HUES64 (cell line): Measurements from ENCODE around the gene GRK1.

Source experiments
- H3K27ac ChIP-seq: 2 replicates; pipeline ENCODE4 v1.7.0; 2013; ENCODE audit warnings: low read depth, low read length, inconsistent platforms
- H3K27me3 ChIP-seq: 2 replicates; pipeline ENCODE4 v1.6.1; 2013; ENCODE audit warnings: mild to moderate bottlenecking, low read length; ENCODE audit not compliant: insufficient read depth
- H3K36me3 ChIP-seq: 2 replicates; pipeline ENCODE4 v1.6.1; 2013; ENCODE audit warnings: mild to moderate bottlenecking, low read length; ENCODE audit not compliant: insufficient read depth
- H3K4me1 ChIP-seq: 2 replicates; pipeline ENCODE4 v1.6.1; 2013; ENCODE audit warnings: mild to moderate bottlenecking, low read length, moderate library complexity; ENCODE audit not compliant: insufficient read depth
- H3K4me3 ChIP-seq: 2 replicates; pipeline ENCODE4 v1.5.1; 2013; ENCODE audit warnings: mild to moderate bottlenecking, low read length, moderate library complexity
- H3K9ac ChIP-seq: 2 replicates; pipeline ENCODE4 v1.6.1; 2013; ENCODE audit warnings: mild to moderate bottlenecking, low read depth, low read length
- H3K9me3 ChIP-seq: 2 replicates; pipeline ENCODE4 v1.6.1; 2013; ENCODE audit warnings: low read depth, low read length; ENCODE audit not compliant: insufficient read depth
- WGBS: fragments of 150-250, 120-280 bp; methylation state at CpG from one replicate; pipeline ENCODE4 v1.1.7; 2013; ENCODE audit warnings: missing lambda C conversion rate; 5-methylcytosine and 5-hydroxymethylcytosine counted together

GRK1 gene

DNA sequence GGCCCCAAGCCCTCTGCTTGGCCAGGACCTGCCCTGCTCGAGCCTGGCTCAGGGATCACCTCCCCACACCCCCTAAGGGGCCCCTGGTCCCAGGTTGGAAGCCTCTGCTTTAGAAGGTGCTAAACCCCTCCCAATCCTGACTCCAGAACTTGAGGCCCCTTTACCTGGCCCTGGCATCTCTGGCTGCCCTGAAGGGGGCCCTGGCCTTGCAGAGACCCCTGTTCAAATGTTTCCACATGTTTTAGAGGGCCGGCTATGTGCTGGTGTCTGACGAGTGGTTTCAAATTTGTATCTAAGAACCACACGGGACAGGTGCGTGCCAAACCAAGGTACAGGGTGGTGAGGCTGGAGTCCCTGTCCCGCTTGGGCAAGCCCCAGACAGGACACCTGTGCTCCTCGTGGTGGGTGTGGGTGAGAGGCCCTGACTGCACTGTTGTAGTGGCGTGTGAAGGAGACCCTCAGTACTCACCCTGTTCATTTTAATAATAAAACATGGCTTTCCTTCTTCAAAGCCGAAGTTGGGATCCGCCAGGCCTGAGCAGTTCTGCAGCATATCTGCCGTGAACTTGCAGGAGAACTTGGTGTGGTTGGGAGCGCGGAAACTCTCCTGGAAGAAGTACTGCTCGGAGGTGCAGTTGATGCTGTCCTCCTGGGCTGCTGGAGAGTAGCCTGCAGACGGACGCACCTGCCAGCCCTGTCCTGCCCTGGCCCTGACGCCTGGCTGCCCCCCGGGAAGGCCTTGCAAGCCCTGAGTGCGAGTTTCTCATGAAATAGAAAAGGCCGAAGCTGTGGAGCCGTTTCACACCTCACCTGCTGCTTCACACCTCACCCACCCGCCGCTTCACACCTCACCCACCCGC, 14.4 kb upstream of the GRK1 start:
- no peaks in the 10 kb centered on the region for H3K4me1 ChIP-seq
- H3K9ac ChIP-seq: no peak overlapping the region
- H3K9me3 ChIP-seq: no peaks in the 10 kb centered on the region
- H3K4me3 ChIP-seq: no peak overlapping the region
- no peaks in the 10 kb centered on the region for H3K36me3 ChIP-seq
- no peaks in the 10 kb centered on the region for H3K27me3 ChIP-seq
- H3K27ac ChIP-seq: no peak overlapping the region
- WGBS: 94% methylated on average over 24 of the region's 24 CpGs

DNA sequence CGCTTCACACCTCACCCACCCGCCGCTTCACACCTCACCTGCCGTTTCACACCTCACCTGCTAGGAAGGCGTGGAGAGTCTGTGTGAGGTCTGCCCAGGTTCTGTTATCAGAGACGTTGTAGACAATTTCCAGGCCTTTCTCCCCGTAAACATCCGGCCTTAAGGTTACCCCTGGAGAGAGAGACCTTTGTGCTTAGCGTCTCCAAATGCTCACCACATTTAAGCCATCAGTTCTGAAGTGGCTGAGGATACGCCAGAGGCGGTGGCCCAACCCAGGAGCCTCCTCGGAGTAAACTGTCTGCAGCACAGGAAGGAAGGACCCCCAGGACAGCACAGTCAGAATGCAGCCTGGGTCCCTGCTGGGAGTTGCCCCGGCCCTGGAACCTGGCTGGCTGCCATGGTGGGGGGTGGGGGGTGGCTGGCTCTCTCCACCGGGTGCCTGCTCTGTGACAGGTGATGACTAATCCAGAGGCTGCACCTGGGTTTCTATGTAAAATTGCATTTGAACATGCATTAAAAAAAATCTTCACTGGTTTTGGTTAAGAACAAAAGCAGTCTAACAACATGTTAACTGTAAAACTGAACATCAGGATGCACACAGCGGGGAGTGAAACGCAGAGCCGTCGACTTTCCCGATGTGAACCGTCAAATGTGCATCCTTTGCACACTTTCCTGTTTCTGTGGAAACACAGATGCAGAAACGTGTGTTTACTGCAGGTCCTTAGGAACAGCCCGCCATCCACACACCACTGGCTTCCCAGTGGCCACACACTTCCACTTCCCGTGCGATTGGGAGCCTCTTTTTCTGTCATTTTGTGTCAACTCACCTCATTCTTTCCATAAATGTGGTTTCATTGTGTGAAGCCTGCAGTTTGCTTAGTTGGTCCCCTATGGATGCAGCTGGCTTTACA, 13.5 kb upstream of the GRK1 start:
- no peaks in the 10 kb centered on the region for H3K36me3 ChIP-seq
- H3K4me1 ChIP-seq: no peaks in the 10 kb centered on the region
- no peak overlapping the region for H3K9ac ChIP-seq
- no peaks in the 10 kb centered on the region for H3K9me3 ChIP-seq
- H3K4me3 ChIP-seq: no peak overlapping the region
- no peak overlapping the region for H3K27ac ChIP-seq
- 85% methylated on average over 24 of the region's 24 CpGs for WGBS
- H3K27me3 ChIP-seq: no peaks in the 10 kb centered on the region

DNA sequence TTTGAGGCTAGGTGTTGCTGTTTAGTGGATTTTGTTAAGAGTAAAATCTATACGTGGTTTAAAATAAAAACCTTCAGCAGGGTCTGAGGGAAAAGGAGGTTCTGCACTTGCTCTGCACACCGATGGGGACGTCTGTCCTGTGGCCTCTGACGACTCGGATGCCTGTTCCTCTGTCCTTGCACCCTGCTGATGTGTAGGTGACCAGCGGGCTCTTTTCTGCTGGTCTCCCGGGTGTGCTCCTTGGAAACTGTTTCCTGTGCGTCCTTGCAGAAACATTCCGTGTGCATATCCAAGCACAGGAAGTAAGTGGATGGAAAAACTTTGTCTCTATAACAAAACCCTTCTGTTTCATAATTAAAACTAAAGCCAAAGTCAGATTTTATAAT, 12.9 kb upstream of the GRK1 start:
- Histone ChIP-seq H3K9ac (no peak overlapping the region), H3K4me3 (no peak overlapping the region), H3K36me3 (no peaks in the 10 kb centered on the region), H3K27me3 (no peaks in the 10 kb centered on the region), H3K9me3 (no peaks in the 10 kb centered on the region), H3K4me1 (no peaks in the 10 kb centered on the region), H3K27ac (no peak overlapping the region)
- WGBS: 90% methylated on average over 9 of the region's 9 CpGs

DNA sequence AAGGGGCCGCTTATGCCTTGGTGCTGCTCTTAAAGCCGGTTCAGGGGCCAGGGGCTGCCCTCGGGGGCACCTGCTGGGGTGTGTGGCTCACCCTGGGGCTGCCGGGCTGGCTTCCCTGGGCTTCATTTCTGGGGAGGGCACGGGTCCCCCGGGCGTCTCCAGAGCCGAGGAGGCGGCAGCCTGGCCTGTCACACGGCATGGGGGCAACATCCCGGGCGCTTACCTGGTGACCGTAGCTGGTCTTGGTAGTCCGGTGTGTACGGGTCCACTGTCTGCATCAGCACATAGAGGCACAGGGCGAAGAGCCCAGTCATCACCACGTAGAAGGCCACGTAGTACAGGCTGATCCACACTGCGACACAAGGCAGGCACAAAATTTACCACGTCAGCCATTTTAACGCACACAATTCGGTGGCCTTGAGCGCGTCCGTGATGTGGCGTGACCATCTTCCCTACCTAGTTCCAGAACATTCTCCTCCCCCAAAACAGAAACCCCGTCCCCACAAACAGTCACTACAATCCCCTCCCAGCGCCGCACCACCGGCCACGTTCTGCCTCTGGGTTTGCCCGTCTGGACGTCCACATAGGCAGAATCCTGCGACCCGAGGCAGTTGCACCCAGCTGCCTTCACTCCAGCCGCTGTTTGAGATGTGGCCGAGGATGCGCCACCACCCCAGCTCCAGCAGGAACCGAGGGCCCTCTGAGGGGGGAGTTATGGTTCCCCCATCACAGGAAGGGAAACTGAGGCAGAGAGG, 12.3 kb upstream of the GRK1 start:
- no peaks in the 10 kb centered on the region for H3K9me3 ChIP-seq
- H3K27ac ChIP-seq: no peak overlapping the region
- H3K4me3 ChIP-seq: no peak overlapping the region
- H3K36me3 ChIP-seq: no peaks in the 10 kb centered on the region
- WGBS: 93% methylated on average over 39 of the region's 39 CpGs
- H3K4me1 ChIP-seq: no peaks in the 10 kb centered on the region
- no peaks in the 10 kb centered on the region for H3K27me3 ChIP-seq
- no peak overlapping the region for H3K9ac ChIP-seq

DNA sequence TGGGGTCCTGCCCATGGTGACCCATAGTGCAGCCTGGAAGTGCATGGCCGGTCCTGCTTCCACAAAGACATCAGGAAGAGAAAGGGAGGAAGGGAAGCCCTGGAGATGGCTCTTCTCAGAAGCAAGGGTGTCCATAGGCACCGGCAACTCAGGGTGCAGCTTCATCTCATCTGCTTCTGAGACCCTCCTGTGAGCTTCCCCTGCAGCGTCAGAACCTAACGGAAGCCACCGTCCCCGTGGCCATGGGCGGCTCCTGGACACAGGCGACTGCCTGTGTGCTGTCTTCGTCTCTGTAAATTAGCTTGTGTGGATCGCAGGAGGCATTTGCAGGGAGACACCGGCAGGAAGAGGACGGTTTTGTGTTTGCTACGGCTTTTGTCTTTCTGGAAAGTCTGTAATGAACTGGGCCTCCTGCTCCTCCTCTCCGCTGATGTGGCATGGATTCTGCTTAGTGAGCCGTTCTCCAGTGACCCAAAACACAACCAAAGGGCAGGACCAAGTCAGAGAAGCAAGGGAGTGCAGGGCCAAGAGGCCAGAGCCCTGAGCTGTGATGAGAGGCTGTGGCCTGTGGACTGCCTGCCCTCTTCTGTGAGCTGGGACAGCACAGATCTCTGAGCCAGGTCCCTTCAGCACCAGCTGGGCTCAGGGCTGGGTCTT, 11.5 kb upstream of the GRK1 start:
- Histone ChIP-seq H3K4me1 (no peaks in the 10 kb centered on the region), H3K9ac (no peak overlapping the region), H3K4me3 (no peak overlapping the region), H3K36me3 (no peaks in the 10 kb centered on the region), H3K9me3 (no peaks in the 10 kb centered on the region), H3K27me3 (no peaks in the 10 kb centered on the region), H3K27ac (no peak overlapping the region)
- 94% methylated on average over 15 of the region's 15 CpGs for WGBS

DNA sequence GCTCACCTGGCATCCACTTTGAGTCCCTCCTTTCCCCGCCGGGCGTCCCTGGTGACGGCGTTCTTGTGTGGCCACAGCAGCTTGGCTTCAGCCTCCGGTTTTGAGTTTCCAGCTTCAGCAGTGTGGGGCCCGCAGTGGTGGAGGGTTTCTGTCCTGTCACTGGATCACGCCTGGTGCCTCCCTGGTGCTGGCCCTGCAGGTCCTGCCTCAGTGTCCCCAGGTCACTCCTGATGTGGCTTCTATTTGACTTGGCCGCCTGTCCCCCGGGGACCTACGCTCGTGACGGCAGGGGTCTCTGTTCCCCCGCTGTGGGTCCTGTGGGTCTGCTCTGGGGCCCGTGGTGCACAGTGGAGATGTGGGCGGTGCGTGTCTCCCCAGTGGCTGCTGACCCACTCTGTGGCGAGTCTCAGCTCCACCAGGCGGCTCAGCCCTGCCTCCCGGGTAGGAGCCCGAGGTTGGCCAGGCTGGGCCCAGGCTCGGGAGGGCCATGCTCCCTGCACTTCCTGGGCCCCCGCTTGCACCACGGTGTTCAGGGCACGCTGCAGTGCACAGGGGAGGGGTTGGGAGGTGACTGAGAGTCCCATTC, 10.9 kb upstream of the GRK1 start:
- Histone ChIP-seq H3K27ac (no peak overlapping the region), H3K27me3 (no peaks in the 10 kb centered on the region), H3K4me1 (no peaks in the 10 kb centered on the region), H3K4me3 (no peak overlapping the region), H3K9ac (no peak overlapping the region), H3K9me3 (no peaks in the 10 kb centered on the region), H3K36me3 (no peaks in the 10 kb centered on the region)
- 96% methylated on average over 25 of the region's 25 CpGs for WGBS

DNA sequence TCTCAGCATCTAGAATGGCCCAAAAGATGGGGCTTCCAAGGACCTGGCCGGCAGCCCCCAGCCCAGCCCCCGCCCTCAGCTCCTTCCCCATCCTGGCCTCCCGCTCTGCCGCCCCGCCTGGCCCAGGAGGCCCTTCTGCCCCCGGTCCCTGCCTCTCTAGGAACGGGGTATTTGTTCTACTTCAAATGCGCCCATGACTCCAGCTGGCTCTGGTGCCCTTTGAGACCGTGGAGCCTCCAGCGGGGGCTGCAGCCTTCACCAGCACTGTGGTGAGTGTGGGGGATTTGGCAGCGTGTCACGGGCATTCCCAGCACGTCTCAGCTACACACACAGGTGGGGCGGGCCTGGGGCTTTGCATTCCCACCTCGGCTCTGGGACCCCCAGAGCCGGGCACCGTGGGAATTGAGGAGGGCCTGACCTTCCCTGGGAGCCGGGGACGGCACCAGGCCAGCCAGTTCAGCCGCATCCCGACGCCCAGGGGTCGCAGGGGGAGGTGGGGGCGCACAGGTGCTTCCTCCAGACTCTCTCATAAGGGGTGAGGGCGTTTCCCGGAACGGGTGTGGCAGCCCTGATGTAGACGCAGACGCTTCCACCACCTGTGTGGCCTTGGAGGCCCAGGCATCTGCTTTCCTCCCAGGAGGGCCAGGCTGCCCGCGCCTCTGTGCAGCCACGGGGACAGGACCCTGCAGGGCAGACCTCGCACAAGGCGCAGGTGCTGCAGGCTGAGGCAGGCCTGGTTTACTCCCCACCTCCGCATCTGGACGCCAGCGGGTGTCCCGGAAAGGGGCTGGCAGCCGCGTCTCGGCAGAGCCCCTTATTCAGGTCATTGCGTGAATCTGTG, 10.0 kb upstream of the GRK1 start:
- Histone ChIP-seq H3K9ac (no peak overlapping the region), H3K27me3 (no peaks in the 10 kb centered on the region), H3K9me3 (no peaks in the 10 kb centered on the region), H3K4me3 (no peak overlapping the region), H3K36me3 (no peaks in the 10 kb centered on the region), H3K4me1 (no peaks in the 10 kb centered on the region), H3K27ac (no peak overlapping the region)
- WGBS: 94% methylated on average over 42 of the region's 42 CpGs

DNA sequence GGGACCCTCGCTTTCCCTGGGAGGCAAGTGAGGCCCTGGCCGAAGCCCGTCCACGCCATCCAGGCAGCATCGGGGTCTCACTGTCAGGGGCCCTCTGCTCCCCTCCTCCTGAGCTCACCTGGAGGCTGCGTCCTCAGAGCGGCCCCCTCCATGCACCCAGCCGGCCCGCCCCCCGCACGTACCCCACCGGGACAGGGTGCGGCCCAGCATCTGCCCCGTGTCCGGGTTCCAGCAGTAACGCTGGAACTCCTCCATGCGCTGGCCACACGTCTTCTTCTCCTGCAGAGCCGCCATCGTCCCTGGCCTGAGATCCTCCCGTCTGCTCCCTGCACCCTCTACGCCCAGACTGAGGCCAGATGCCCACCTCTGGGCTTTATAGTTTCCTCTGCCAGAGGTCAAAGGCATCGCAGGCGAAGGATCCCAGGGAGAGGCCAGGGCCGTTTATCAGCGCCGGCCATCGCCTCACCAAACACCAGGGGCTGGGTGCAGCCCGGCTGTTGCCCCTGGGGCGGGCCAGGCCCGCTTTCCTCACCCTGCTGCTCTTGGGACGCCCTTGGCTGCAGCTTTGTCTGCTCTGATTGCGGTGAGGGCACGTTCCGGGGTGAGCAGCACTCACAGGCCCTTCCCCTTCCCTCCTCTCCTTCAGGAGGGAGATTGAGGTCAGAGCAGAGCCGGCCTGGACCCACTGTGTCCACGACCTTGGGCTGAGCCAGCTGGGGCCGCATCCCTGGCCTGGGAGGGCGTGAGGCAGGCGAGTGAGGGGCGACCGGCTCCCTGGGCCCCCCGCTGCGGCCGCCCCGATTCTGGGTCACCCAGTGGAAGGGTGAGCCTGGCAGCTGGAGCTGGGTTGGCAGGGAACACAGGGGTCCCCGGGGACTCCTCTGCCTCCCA, 8.9 kb upstream of the GRK1 start, which contains the start of gene ATP4B:
Gene ATP4B (minus strand): TSS at position 348 of the 891 bp plus-strand sequence. CDS start 54 bp downstream, at position 294.
- Histone ChIP-seq H3K4me3 (no peak within 1 kb of the TSS), H3K9me3 (no peaks in the 10 kb centered on the region), H3K9ac (no peak within 1 kb of the TSS), H3K4me1 (no peaks in the 10 kb centered on the region), H3K36me3 (no peaks in the 10 kb centered on the region), H3K27me3 (no peaks in the 10 kb centered on the region), H3K27ac (no peak within 1 kb of the TSS)
- 94% methylated on average over 47 of the region's 47 CpGs for WGBS

DNA sequence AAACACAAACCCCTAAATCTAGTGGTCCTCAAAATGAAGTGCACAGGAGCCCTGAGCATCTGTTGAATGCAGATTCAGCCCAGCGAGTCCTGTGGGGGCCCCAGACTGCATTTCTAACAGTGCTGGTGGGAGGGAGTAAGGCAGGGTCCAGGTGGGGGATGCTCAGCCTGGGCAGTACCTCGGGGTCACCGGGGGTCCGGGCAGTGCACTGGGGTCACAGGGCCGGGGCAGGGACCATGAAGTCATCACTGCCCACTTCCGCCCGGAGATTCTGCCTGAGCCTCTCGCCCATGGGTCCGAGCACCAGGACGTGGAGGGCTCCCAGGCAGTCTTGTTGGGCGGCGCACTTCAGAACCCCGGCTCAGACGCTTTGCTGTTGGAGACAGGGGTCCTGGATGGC, 8.2 kb upstream of the GRK1 start:
- Histone ChIP-seq H3K9ac (no peak overlapping the region), H3K9me3 (no peaks in the 10 kb centered on the region), H3K4me1 (no peaks in the 10 kb centered on the region), H3K36me3 (no peaks in the 10 kb centered on the region), H3K4me3 (no peak overlapping the region), H3K27me3 (no peaks in the 10 kb centered on the region), H3K27ac (no peak overlapping the region)
- 81% methylated on average over 14 of the region's 14 CpGs for WGBS
